Measurements from ENCODE around the gene ACTR2. TPM values are rescaled to one million over a fixed set of nuclear protein-coding genes. Genes with fewer than 3 reads are reported as not detected.
"Not testable (repeated sequence)": the region's sequence is repeated elsewhere in the genome, so short reads cannot be mapped to it uniquely, and the experiment has no call there.

ACTR2 gene
- total RNA-seq = 279 TPM
- long read RNA-seq, transcript ACTR2-201 (9 exons, 3,861 nt) = major isoform, 72 of 117 reads
- long read RNA-seq, partial matches to known transcripts = 6 of 117 reads
- long read RNA-seq, other reads (novel, unspliced or antisense) = 39 of 117 reads

- no peaks in the 10 kb centered on the region for H3K9me3 ChIP-seq
Observed at GRCh38 chr2:65227456-65228262, at the start of gene ACTR2. Gene ACTR2, plus strand, starts transcription at chr2:65227831. Its CDS starts 79 bp downstream, at chr2:65227910.

GRCh38 chr2:65182570-65182969 lies 45.1 kb upstream of the ACTR2 start:
- H3K36me3 ChIP-seq = no peaks in the 10 kb centered on the region
- no peak overlapping the region for H3K4me3 ChIP-seq
- intact Hi-C loops (cut with DNase I) = no loop called here
- H3K27ac ChIP-seq = no peak overlapping the region
- H3K4me1 ChIP-seq = peaks cover 10% of the 10 kb centered on the region
- H3K27me3 ChIP-seq (ENCODE audit: low read depth) = no peaks in the 10 kb centered on the region
- ATAC-seq (no peak), DNase-seq (no peak)
- H3K9me3 ChIP-seq = no peaks in the 10 kb centered on the region
- TF ChIP-seq CTCF (IDR thresholded peaks at IDR 0.05) = no peak

More at GRCh38 chr2:65227456-65228262, at the start of gene ACTR2:
- H3K36me3 ChIP-seq = peaks cover 11% of the 10 kb centered on the region
- peak; percentile 11 for TF ChIP-seq CTCF (IDR thresholded peaks at IDR 0.05)
- peaks cover 52% of the 10 kb centered on the region for H3K4me1 ChIP-seq
- intact Hi-C loops (cut with DNase I) = no loop called here
- H3K27me3 ChIP-seq (ENCODE audit: low read depth) = no peaks in the 10 kb centered on the region
- peak; percentile 97 for DNase-seq
- H3K4me3 ChIP-seq = peak within 1 kb of the TSS; percentile 96
- peak; percentile 99 for ATAC-seq
- peak within 1 kb of the TSS; percentile 100 for H3K27ac ChIP-seq

GRCh38 chr2:65183406-65183805 lies 44.2 kb upstream of the ACTR2 start:
- H3K9me3 ChIP-seq; H3K27ac ChIP-seq; H3K27me3 ChIP-seq (ENCODE audit: low read depth); intact Hi-C loops (cut with DNase I); DNase-seq; H3K4me3 ChIP-seq; H3K36me3 ChIP-seq; ATAC-seq: not testable (repeated sequence)
- H3K4me1 ChIP-seq = peaks cover 10% of the 10 kb centered on the region

GRCh38 chr2:65185012-65185411 lies 42.6 kb upstream of the ACTR2 start:
- intact Hi-C loops (cut with DNase I) = no loop called here
- ATAC-seq = no peak
- Histone ChIP-seq H3K27ac (no peak overlapping the region), H3K4me3 (no peak overlapping the region), H3K27me3 (ENCODE audit: low read depth) (no peaks in the 10 kb centered on the region), H3K9me3 (no peaks in the 10 kb centered on the region), H3K36me3 (no peaks in the 10 kb centered on the region), H3K4me1 (peaks cover 10% of the 10 kb centered on the region)
- DNase-seq = no peak
- TF ChIP-seq CTCF (IDR thresholded peaks at IDR 0.05) = no peak

GRCh38 chr2:65186093-65186868 lies 41.4 kb upstream of the ACTR2 start:
- no peaks in the 10 kb centered on the region for H3K9me3 ChIP-seq
- H3K27me3 ChIP-seq (ENCODE audit: low read depth) = no peaks in the 10 kb centered on the region
- peak; percentile 63 to 74 for ATAC-seq
- intact Hi-C loops (cut with DNase I) = no loop called here
- no peak for DNase-seq
- no peak for TF ChIP-seq CTCF (IDR thresholded peaks at IDR 0.05)
- no peak overlapping the region for H3K4me3 ChIP-seq
- no peak overlapping the region for H3K27ac ChIP-seq
- peaks cover 10% of the 10 kb centered on the region for H3K4me1 ChIP-seq
- H3K36me3 ChIP-seq = no peaks in the 10 kb centered on the region
